WTC11 (cell line): ENCODE results near the gene ARMC7. TPM values are rescaled to one million over a fixed set of nuclear protein-coding genes. Genes with fewer than 3 reads are reported as not detected.

Source experiments
- ATAC-seq: fragments of 200-7000 bp; cut with Tn5 transposase; 2 replicates; pipeline ENCODE4 v1.10.0; 2021; ENCODE audit warnings: mild to moderate bottlenecking, moderate library complexity
- CTCF ChIA-PET: fragments of 300-600 bp; sonication (Branson Sonifier 250); formaldehyde crosslinking; loops from one replicate; lab custom pipeline; 2021; ENCODE audit warnings: antibody characterized with exemption; lab: Charles Lee
- POLR2A ChIA-PET: fragments of 350-600 bp; sonication (Branson Sonifier 250); formaldehyde crosslinking; loops from one replicate; lab custom pipeline; 2021; ENCODE audit warnings: antibody characterized with exemption; lab: Charles Lee
- DNase-seq: peaks from one replicate; pipeline ENCODE4 v3.0.0; 2021; ENCODE audit warnings: low spot score
- H3K27ac Mint-ChIP-seq: 2 replicates; pipeline ENCODE4 v1.8.0; 2021; ENCODE audit warnings: mixed read lengths
- H3K27me3 Mint-ChIP-seq: 2 replicates; pipeline ENCODE4 v1.8.0; 2021; ENCODE audit warnings: low read depth, mild to moderate bottlenecking, moderate library complexity, mixed read lengths
- H3K36me3 Mint-ChIP-seq: 2 replicates; pipeline ENCODE4 v1.8.0; 2021; ENCODE audit warnings: mixed read lengths
- H3K4me1 Mint-ChIP-seq: 2 replicates; pipeline ENCODE4 v1.8.0; 2022; ENCODE audit warnings: mixed read lengths
- H3K4me3 Mint-ChIP-seq: 2 replicates; pipeline ENCODE4 v1.8.0; 2021; ENCODE audit warnings: mild to moderate bottlenecking, moderate library complexity, mixed read lengths
- H3K9me3 Mint-ChIP-seq: 2 replicates; pipeline ENCODE4 v1.8.0; 2021; ENCODE audit warnings: mixed read lengths
- ATF1 ChIP-seq: sonication (generic); formaldehyde crosslinking; IDR thresholded peaks from 2 replicates; pipeline ENCODE4 v1.8.1; 2023; ENCODE audit warnings: mild to moderate bottlenecking, moderate library complexity, missing genetic modification reagents
- EMX1 ChIP-seq: fragments of 250-450 bp; sonication (Bioruptor Pico); IDR thresholded peaks from 2 replicates; pipeline ENCODE4 v1.8.0; 2021; ENCODE audit warnings: mild to moderate bottlenecking
- FOXJ3 ChIP-seq: sonication (generic); formaldehyde crosslinking; IDR thresholded peaks from 2 replicates; pipeline ENCODE4 v1.9.0; 2021; ENCODE audit warnings: missing genetic modification reagents, mild to moderate bottlenecking, borderline replicate concordance
- FOXK1 ChIP-seq: sonication (generic); formaldehyde crosslinking; IDR thresholded peaks from 2 replicates; pipeline ENCODE4 v1.8.0; 2022; ENCODE audit warnings: mild to moderate bottlenecking, moderate library complexity, missing genetic modification reagents
- GABPB1 ChIP-seq: sonication (generic); formaldehyde crosslinking; IDR thresholded peaks from 2 replicates; pipeline ENCODE4 v1.8.1; 2023; ENCODE audit warnings: mild to moderate bottlenecking, missing genetic modification reagents
- HMGA2 ChIP-seq: fragments of 250-450 bp; sonication (Bioruptor Pico); IDR thresholded peaks from 2 replicates; pipeline ENCODE4 v1.4.0; 2021; ENCODE audit warnings: mild to moderate bottlenecking, moderate library complexity
- HMGXB4 ChIP-seq: sonication (generic); formaldehyde crosslinking; IDR thresholded peaks from 2 replicates; pipeline ENCODE4 v1.8.1; 2023; ENCODE audit warnings: mild to moderate bottlenecking, moderate library complexity, missing genetic modification reagents
- JAZF1 ChIP-seq: fragments of 250-450 bp; sonication (Bioruptor Pico); IDR thresholded peaks from 2 replicates; pipeline ENCODE4 v1.9.0; 2021; ENCODE audit warnings: moderate library complexity, mild to moderate bottlenecking, inconsistent platforms
- PRDM15 ChIP-seq: sonication (generic); formaldehyde crosslinking; IDR thresholded peaks from 2 replicates; pipeline ENCODE4 v1.8.0; 2022; ENCODE audit warnings: missing genetic modification reagents
- SOX15 ChIP-seq: fragments of 250-450 bp; sonication (Bioruptor Pico); IDR thresholded peaks from 2 replicates; pipeline ENCODE4 v1.9.0; 2021; ENCODE audit warnings: mild to moderate bottlenecking
- TCF7 ChIP-seq: sonication (generic); formaldehyde crosslinking; IDR thresholded peaks from 2 replicates; pipeline ENCODE4 v1.8.0; 2022; ENCODE audit warnings: mild to moderate bottlenecking, low read depth, missing genetic modification reagents, moderate library complexity
- ZNF138 ChIP-seq: sonication (generic); formaldehyde crosslinking; conservative IDR thresholded peaks from 2 replicates; pipeline ENCODE4 v1.8.1; 2022; ENCODE audit warnings: mild to moderate bottlenecking, moderate library complexity, missing genetic modification reagents
- ZNF219 ChIP-seq: sonication (generic); formaldehyde crosslinking; IDR thresholded peaks from 2 replicates; pipeline ENCODE4 v1.8.0; 2023; ENCODE audit warnings: missing genetic modification reagents, mild to moderate bottlenecking, borderline replicate concordance
- ZNF263 ChIP-seq: sonication (generic); formaldehyde crosslinking; IDR thresholded peaks from 2 replicates; pipeline ENCODE4 v1.8.1; 2022; ENCODE audit warnings: low read depth, mild to moderate bottlenecking, moderate library complexity, missing genetic modification reagents
- ZNF423 ChIP-seq: fragments of 250-450 bp; sonication (Bioruptor Pico); IDR thresholded peaks from 2 replicates; pipeline ENCODE4 v2.1.2; 2022; ENCODE audit warnings: mild to moderate bottlenecking, moderate library complexity
- ZNF532 ChIP-seq: fragments of 250-450 bp; sonication (Bioruptor Pico); IDR thresholded peaks from 2 replicates; pipeline ENCODE4 v1.9.0; 2021; ENCODE audit warnings: mild to moderate bottlenecking, borderline replicate concordance
- total RNA-seq: library from RNA; stranded (reverse); gene quantifications from 3 replicates; pipeline ENCODE4 v1.2.3, GENCODE V29; 2021

ARMC7 gene
- total RNA-seq, 1 experiment from 2014 or later: 13.2 TPM

- TF ChIP-seq PRDM15 (CRISPR knock-in tag) (no peak), GABPB1 (CRISPR knock-in tag) (no peak), TCF7 (CRISPR knock-in tag) (no peak), FOXK1 (CRISPR knock-in tag) (no peak)
Observed at GRCh38 chr17:75147878-75148546, 38.2 kb downstream of the ARMC7 start (continued).

- no peaks in the 10 kb centered on the region for H3K9me3 Mint-ChIP-seq
- DNase-seq (no peak), ATAC-seq (no peak)
- peaks cover 43% of the 10 kb centered on the region for H3K4me1 Mint-ChIP-seq
- H3K4me3 Mint-ChIP-seq: peak overlapping the region; percentile 97
- H3K36me3 Mint-ChIP-seq: peaks cover 30% of the 10 kb centered on the region
- ChIA-PET POLR2A (interaction anchor here (0.7 kb wide), 1 partner anchor 21 kb away, joined by 3 read pairs; no protein-coding TSS in a partner anchor), CTCF (interaction anchor here (1.5 kb wide), 1 partner anchor 21 kb away, joined by 3 read pairs; the partner anchor contains the start of gene NT5C)
- H3K27me3 Mint-ChIP-seq: peaks cover 3% of the 10 kb centered on the region; the same call in 1 of the 2 replicates
- peak overlapping the region; percentile 90 for H3K27ac Mint-ChIP-seq
- TF ChIP-seq ATF1 (CRISPR knock-in tag) (no peak), ZNF219 (no peak), ZNF423 (CRISPR knock-in tag) (no peak), SOX15 (CRISPR knock-in tag) (no peak), JAZF1 (CRISPR knock-in tag) (no peak), HMGXB4 (CRISPR knock-in tag) (no peak), ZNF138 (CRISPR knock-in tag) (no peak), ZNF263 (CRISPR knock-in tag) (no peak), FOXJ3 (CRISPR knock-in tag) (no peak), HMGA2 (CRISPR knock-in tag) (no peak), ZNF532 (no peak), EMX1 (CRISPR knock-in tag) (no peak)
Observed at GRCh38 chr17:75151930-75152329, 42.2 kb downstream of the ARMC7 start.
